Mammary epithelial cell (primary cell): ENCODE results near the gene GMEB2.

Experiments used
- EZH2 ChIP-seq: IDR thresholded peaks from 2 replicates; pipeline ENCODE4 v1.6.1; 2012; ENCODE audit warnings: low read length, inconsistent platforms, borderline replicate concordance
- TF ChIP-seq, protein P1 (sequence below), 2 donors: IDR thresholded peaks in 1 of 2; conservative IDR thresholded peaks in 1 of 2; 2 replicates each; pipeline ENCODE4 v1.5.1; 2011 to 2012; ENCODE audit warnings: inconsistent platforms in 2 of 2, low read length in 2 of 2, mild to moderate bottlenecking in 2 of 2, control low read depth in 1 of 2, low read depth in 1 of 2; ENCODE audit not compliant: insufficient read depth in 1 of 2; ENCODE audit errors: extremely low read depth in 1 of 2

DNA sequence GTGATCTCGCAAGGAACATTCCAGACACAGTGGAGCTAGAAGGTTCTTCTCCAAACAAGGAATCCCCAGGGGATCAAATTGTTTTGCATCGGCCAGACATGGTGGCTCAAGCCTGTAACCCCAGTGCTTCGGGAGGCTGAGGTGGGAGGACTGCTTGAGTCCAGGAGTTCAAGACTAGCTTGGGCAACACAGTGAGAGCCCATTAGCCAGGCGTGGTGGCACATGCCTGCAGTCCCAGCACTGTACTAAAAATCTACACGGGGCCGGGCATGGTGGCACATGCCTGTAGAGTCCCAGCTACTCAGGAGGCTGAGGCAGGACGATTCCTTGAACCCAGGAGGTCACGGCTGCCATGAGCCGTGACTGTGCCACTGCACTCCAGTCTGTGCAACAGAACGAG lies 15.3 kb downstream of the GMEB2 start:
- TF ChIP-seq, protein P1, sequence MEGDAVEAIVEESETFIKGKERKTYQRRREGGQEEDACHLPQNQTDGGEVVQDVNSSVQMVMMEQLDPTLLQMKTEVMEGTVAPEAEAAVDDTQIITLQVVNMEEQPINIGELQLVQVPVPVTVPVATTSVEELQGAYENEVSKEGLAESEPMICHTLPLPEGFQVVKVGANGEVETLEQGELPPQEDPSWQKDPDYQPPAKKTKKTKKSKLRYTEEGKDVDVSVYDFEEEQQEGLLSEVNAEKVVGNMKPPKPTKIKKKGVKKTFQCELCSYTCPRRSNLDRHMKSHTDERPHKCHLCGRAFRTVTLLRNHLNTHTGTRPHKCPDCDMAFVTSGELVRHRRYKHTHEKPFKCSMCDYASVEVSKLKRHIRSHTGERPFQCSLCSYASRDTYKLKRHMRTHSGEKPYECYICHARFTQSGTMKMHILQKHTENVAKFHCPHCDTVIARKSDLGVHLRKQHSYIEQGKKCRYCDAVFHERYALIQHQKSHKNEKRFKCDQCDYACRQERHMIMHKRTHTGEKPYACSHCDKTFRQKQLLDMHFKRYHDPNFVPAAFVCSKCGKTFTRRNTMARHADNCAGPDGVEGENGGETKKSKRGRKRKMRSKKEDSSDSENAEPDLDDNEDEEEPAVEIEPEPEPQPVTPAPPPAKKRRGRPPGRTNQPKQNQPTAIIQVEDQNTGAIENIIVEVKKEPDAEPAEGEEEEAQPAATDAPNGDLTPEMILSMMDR (conservative IDR thresholded peaks at IDR 0.05 in 1 of 2, IDR thresholded peaks at IDR 0.05 in 1 of 2; ENCODE audit: extremely low read depth in 1 of 2, insufficient read depth in 1 of 2, low read depth in 1 of 2, low read length in 2 of 2), result no peak
- no peak for TF ChIP-seq EZH2
